Natural killer cell (primary cell): ENCODE results near the gene FIGLA. TPM values are rescaled to one million over a fixed set of nuclear protein-coding genes. Genes with fewer than 3 reads are reported as not detected.

Experiments
- ATAC-seq, 3 donors: fragments of 150-1000 bp in 2 of 3; fragments of 200-7000 bp in 1 of 3; cut with Tn5 transposase; 1 replicate in 1 of 3; 2 replicates in 2 of 3; pipeline ENCODE4 v1.10.0; 2021; ENCODE audit warnings: mild to moderate bottlenecking in 2 of 3, moderate library complexity in 2 of 3
- DNase-seq, 2 donors: peaks; one replicate each; pipeline versions ENCODE4 v3.0.0 to v3.0.0-alpha.2; 2013 to 2021; ENCODE audit warnings: mixed read lengths in 1 of 2
- H3K27ac ChIP-seq: one replicate; pipeline ENCODE4 v1.5.1; 2013; ENCODE audit warnings: mild to moderate bottlenecking, low read length
- H3K27me3 ChIP-seq: one replicate; pipeline ENCODE4 v1.6.1; 2013; ENCODE audit warnings: low read length; ENCODE audit not compliant: control insufficient read depth, insufficient read depth
- H3K36me3 ChIP-seq: one replicate; pipeline ENCODE4 v1.6.1; 2013; ENCODE audit warnings: low read length; ENCODE audit not compliant: control insufficient read depth, insufficient read depth
- H3K4me1 ChIP-seq: one replicate; pipeline ENCODE4 v1.6.1; 2013; ENCODE audit warnings: low read length; ENCODE audit not compliant: control insufficient read depth, insufficient read depth
- H3K4me3 ChIP-seq: one replicate; pipeline ENCODE4 v1.5.1; 2013; ENCODE audit warnings: low read length
- H3K9me3 ChIP-seq: one replicate; pipeline ENCODE4 v1.6.1; 2013; ENCODE audit warnings: low read length; ENCODE audit not compliant: control insufficient read depth, insufficient read depth
- H3K27ac Mint-ChIP-seq, 2 donors: one replicate each; pipeline ENCODE4 v1.8.0; 2022; ENCODE audit warnings: mild to moderate bottlenecking in 2 of 2, mixed read lengths in 2 of 2, moderate library complexity in 1 of 2
- H3K27me3 Mint-ChIP-seq, 2 donors: one replicate each; pipeline ENCODE4 v1.8.0; 2022; ENCODE audit warnings: low read depth in 2 of 2, mixed read lengths in 2 of 2
- H3K36me3 Mint-ChIP-seq: one replicate; pipeline ENCODE4 v1.8.0; 2022; ENCODE audit warnings: mixed read lengths
- H3K4me1 Mint-ChIP-seq, 2 donors: one replicate each; pipeline ENCODE4 v1.8.0; 2022; ENCODE audit warnings: mixed read lengths in 2 of 2
- H3K4me3 Mint-ChIP-seq: one replicate; pipeline ENCODE4 v1.8.0; 2022; ENCODE audit warnings: mild to moderate bottlenecking, moderate library complexity, mixed read lengths
- H3K9me3 Mint-ChIP-seq, 2 donors: one replicate each; pipeline ENCODE4 v1.8.0; 2022; ENCODE audit warnings: mixed read lengths in 2 of 2
- WGBS: methylation state at CpG from one replicate; pipeline ENCODE4 v1.1.7; 2013; ENCODE audit warnings: missing lambda C conversion rate; ENCODE audit not compliant: insufficient coverage; 5-methylcytosine and 5-hydroxymethylcytosine counted together
- intact Hi-C: fragments of 100-400 bp; cut with micrococcal nuclease; formaldehyde crosslinking; loops from one replicate; pipeline ENCODE4 v1.14.2; 2022
- total RNA-seq, 4 donors: library from RNA; stranded (reverse); fragments of 120-200 nt in 1 of 4; gene quantifications; one replicate each; pipeline versions ENCODE4 v1.2.3 to v1.2.4, GENCODE V29; 2013 to 2022
- TF ChIP-seq, protein P1 (sequence below): fragments of 200-600 bp; IDR thresholded peaks from one replicate; pipeline ENCODE4 v1.8.0; 2022; ENCODE audit warnings: antibody characterized with exemption

Gene FIGLA
- total RNA-seq, 3 donors from 2014 or later (not counting 1 experiment from before 2014, with no cell fraction given), result not detected

DNA sequence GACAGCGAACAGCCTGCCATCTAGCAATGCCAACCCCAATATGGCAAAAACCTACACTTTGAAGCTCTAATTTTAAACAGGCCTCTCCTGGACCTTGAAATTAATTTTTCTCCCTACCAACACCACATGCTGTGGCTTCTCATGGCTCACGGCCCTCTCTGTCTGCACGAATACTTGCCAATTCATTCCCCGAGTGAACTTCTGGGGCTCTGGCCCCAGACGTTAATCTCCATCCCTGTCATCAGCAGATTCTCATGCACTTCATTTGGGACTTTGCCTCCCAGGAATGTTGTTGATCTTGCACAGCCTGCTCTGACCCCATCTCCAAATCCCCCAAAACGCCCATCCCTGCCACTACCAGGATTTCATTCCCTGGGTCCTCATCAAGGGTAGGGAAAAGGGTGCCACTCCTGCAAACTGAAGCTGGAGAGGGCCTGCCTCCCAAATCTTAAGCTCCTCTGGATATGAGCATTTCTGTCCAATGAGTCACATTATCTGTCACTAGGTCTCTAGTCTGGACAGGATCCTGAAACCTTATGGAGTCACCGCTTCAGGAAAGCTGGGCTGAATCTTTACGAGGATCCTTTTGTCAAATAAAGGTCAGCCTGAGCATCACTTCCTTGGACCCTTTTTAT lies 10.4 kb downstream of the FIGLA start:
- H3K36me3 ChIP-seq, result no peaks in the 10 kb centered on the region
- no peaks in the 10 kb centered on the region for H3K9me3 Mint-ChIP-seq
- intact Hi-C loops, result no loop called here
- H3K36me3 Mint-ChIP-seq, result no peaks in the 10 kb centered on the region
- 91% methylated on average over 8 of the region's 8 CpGs for WGBS
- no peak overlapping the region for H3K4me3 ChIP-seq
- no peaks in the 10 kb centered on the region for H3K4me1 ChIP-seq
- H3K4me1 Mint-ChIP-seq, result peaks cover under 1 to 12% of the 10 kb centered on the region in 2 donors
- ATAC-seq (no peak), DNase-seq (no peak)
- H3K9me3 ChIP-seq, result no peaks in the 10 kb centered on the region
- H3K27me3 Mint-ChIP-seq, result peaks cover 34 to 36% of the 10 kb centered on the region in 2 donors
- H3K27ac ChIP-seq, result no peak overlapping the region
- H3K27ac Mint-ChIP-seq, result no peak overlapping the region
- peaks cover 5% of the 10 kb centered on the region for H3K27me3 ChIP-seq
- TF ChIP-seq, protein P1, sequence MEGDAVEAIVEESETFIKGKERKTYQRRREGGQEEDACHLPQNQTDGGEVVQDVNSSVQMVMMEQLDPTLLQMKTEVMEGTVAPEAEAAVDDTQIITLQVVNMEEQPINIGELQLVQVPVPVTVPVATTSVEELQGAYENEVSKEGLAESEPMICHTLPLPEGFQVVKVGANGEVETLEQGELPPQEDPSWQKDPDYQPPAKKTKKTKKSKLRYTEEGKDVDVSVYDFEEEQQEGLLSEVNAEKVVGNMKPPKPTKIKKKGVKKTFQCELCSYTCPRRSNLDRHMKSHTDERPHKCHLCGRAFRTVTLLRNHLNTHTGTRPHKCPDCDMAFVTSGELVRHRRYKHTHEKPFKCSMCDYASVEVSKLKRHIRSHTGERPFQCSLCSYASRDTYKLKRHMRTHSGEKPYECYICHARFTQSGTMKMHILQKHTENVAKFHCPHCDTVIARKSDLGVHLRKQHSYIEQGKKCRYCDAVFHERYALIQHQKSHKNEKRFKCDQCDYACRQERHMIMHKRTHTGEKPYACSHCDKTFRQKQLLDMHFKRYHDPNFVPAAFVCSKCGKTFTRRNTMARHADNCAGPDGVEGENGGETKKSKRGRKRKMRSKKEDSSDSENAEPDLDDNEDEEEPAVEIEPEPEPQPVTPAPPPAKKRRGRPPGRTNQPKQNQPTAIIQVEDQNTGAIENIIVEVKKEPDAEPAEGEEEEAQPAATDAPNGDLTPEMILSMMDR, result no peak
- no peak overlapping the region for H3K4me3 Mint-ChIP-seq

DNA sequence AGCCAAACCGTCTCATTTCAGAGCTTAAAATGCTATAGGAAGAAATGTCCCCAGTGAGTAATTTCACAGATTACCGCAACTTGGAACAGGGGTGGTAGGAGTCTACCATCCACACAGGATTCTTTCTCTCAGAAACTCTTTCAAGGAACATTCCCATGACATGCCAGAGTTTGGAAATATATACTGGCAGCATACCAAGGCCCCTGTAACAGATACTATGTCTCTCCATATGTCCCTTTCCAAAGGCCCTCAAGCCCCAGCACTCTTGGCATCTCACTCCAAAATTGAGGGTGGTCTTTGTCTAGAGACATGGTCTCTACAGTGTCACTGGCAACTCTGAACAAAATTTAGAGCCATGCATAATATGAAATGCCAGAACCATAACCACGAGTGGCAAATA lies 11.0 kb downstream of the FIGLA start:
- H3K27me3 ChIP-seq, result peaks cover 5% of the 10 kb centered on the region
- no peaks in the 10 kb centered on the region for H3K36me3 ChIP-seq
- WGBS, result 94% methylated on average over 2 of the region's 3 CpGs
- no peaks in the 10 kb centered on the region for H3K9me3 ChIP-seq
- no peak overlapping the region for H3K27ac ChIP-seq
- no peaks in the 10 kb centered on the region for H3K36me3 Mint-ChIP-seq
- no peaks in the 10 kb centered on the region for H3K9me3 Mint-ChIP-seq
- H3K4me1 Mint-ChIP-seq, result peaks cover 0 to 12% of the 10 kb centered on the region in 2 donors
- no peaks in the 10 kb centered on the region for H3K4me1 ChIP-seq
- no peak overlapping the region for H3K4me3 ChIP-seq
- DNase-seq (no peak), ATAC-seq (no peak)
- intact Hi-C loops, result no loop called here
- H3K27ac Mint-ChIP-seq, result no peak overlapping the region
- TF ChIP-seq, protein P1, result no peak
- H3K4me3 Mint-ChIP-seq, result no peak overlapping the region
- H3K27me3 Mint-ChIP-seq, result peaks cover 39 to 42% of the 10 kb centered on the region in 2 donors

DNA sequence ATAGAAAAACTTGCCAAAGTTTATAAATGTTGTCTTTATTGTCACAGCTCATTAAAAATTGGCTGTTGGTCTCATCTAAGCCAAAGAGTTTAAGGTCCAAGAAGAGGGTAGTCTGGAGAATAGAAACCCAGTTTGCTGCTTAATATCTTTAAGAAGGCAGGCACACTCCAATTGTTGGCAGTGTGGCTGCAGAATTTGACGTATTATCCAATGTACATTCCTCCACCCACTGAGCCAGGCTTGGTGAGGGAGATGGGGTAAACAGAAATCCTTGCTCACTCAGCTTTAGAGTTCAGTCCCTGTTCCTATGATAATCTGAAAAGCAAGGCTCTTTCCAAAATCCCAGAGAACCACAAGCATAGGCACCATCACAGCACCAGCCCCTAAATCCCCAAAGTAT lies 11.8 kb downstream of the FIGLA start:
- no CpG with 5 or more reads among the region's 1 CpG for WGBS
- H3K27me3 Mint-ChIP-seq, result peaks cover 47 to 50% of the 10 kb centered on the region in 2 donors
- TF ChIP-seq, protein P1, result no peak
- Histone ChIP-seq H3K9me3 (no peaks in the 10 kb centered on the region), H3K4me3 (no peak overlapping the region), H3K27ac (no peak overlapping the region), H3K27me3 (peaks cover 5% of the 10 kb centered on the region), H3K36me3 (no peaks in the 10 kb centered on the region), H3K4me1 (no peaks in the 10 kb centered on the region)
- intact Hi-C loops, result no loop called here
- H3K36me3 Mint-ChIP-seq, result no peaks in the 10 kb centered on the region
- H3K4me3 Mint-ChIP-seq, result no peak overlapping the region
- ATAC-seq (no peak), DNase-seq (no peak)
- peaks cover 0 to 12% of the 10 kb centered on the region in 2 donors for H3K4me1 Mint-ChIP-seq
- H3K27ac Mint-ChIP-seq, result no peak overlapping the region
- H3K9me3 Mint-ChIP-seq, result no peaks in the 10 kb centered on the region

DNA sequence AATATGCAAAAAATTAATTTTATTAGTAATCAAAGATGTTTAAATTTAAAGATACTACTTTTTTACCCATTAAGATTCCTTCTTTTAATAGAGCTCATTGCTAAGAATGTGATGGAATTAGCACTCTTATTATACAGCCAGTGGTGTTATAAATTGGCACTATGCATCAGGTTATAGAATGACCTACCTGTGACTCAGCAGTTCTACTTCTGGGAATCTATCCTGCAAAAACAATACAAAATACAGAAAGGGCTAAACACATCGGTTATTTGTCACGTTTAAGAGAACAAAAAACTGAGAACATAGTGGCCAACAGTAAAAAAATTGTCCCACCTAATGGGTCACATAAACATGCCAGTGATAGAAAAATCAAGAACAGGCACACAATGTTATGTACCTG lies 13.0 kb downstream of the FIGLA start:
- Mint-ChIP-seq H3K36me3 (no peaks in the 10 kb centered on the region), H3K27me3 (peaks cover 55 to 62% of the 10 kb centered on the region in 2 donors), H3K27ac (no peak overlapping the region), H3K4me1 (peaks cover 0 to 12% of the 10 kb centered on the region in 2 donors), H3K9me3 (no peaks in the 10 kb centered on the region), H3K4me3 (no peak overlapping the region)
- H3K36me3 ChIP-seq, result no peaks in the 10 kb centered on the region
- no peaks in the 10 kb centered on the region for H3K4me1 ChIP-seq
- peaks cover 8% of the 10 kb centered on the region for H3K27me3 ChIP-seq
- no peak for ATAC-seq
- no peaks in the 10 kb centered on the region for H3K9me3 ChIP-seq
- intact Hi-C loops, result no loop called here
- TF ChIP-seq, protein P1, result no peak
- DNase-seq, result no peak
- no peak overlapping the region for H3K27ac ChIP-seq
- H3K4me3 ChIP-seq, result no peak overlapping the region
- whole genome bisulfite sequencing, result 25% methylated on average over 2 of the region's 2 CpGs
